Hindlimb muscle (tissue), 1 donor: ENCODE measurements around the gene ZNF546. TPM values are rescaled to one million over a fixed set of nuclear protein-coding genes. Genes with fewer than 3 reads are reported as not detected.

ENCODE experiments used
- DNase-seq: peaks from one replicate; pipeline ENCODE4 v3.0.0-alpha.2; 2013
- polyA plus RNA-seq: library from polyadenylated mRNA; unstranded; fragments of 120-200 nt; gene quantifications from one replicate; pipeline ENCODE4 v1.2.1, GENCODE V29; 2013; ENCODE audit not compliant: insufficient read length

ZNF546 gene
- polyA plus RNA-seq, 1 donor = 4.4 TPM

GRCh38 chr19:40055832-40056504 lies 59.1 kb downstream of the ZNF546 start, which contains the start of gene ZNF780B:
Gene ZNF780B (minus strand): TSS chr19:40056231. CDS start chr19:40050332, 5,899 bp downstream.
- DNase-seq = peak; percentile 52

GRCh38 chr19:40056505-40056904 lies 59.6 kb downstream of the ZNF546 start:
- DNase-seq = no peak

GRCh38 chr19:40057166-40057565 lies 60.3 kb downstream of the ZNF546 start:
- no peak for DNase-seq

GRCh38 chr19:40059624-40060023 lies 62.8 kb downstream of the ZNF546 start:
- no peak for DNase-seq

GRCh38 chr19:40070058-40070457 lies 73.2 kb downstream of the ZNF546 start:
- DNase-seq = no peak

Other genes with a start within 250 kb of the ZNF546 start
- not detected for gene LEUTX, start 218.2 kb upstream of the ZNF546 start, polyA plus RNA-seq
- 78.4 TPM for gene DYRK1B, start 162.9 kb upstream of the ZNF546 start, polyA plus RNA-seq
- 240 TPM for gene FBL, start 150.7 kb upstream of the ZNF546 start, polyA plus RNA-seq
- 17.9 TPM for gene FCGBP, start 62.4 kb upstream of the ZNF546 start, polyA plus RNA-seq
- 61.6 TPM for gene PSMC4, start 25.9 kb upstream of the ZNF546 start, polyA plus RNA-seq
- gene ZNF780B, start 59.2 kb downstream of the ZNF546 start, polyA plus RNA-seq = 13.4 TPM
- 8.1 TPM for gene ZNF780A, start 93.9 kb downstream of the ZNF546 start, polyA plus RNA-seq
- 12.3 TPM for gene MAP3K10, start 194.4 kb downstream of the ZNF546 start, polyA plus RNA-seq
- gene TTC9B, start 221.3 kb downstream of the ZNF546 start, polyA plus RNA-seq = not detected
- gene CCNP, start 229.6 kb downstream of the ZNF546 start, polyA plus RNA-seq = 0.49 TPM